IMR-90 (cell line): ENCODE results near the gene RAD23B.

Experiments
- CEBPB ChIP-seq: IDR thresholded peaks from 2 replicates; pipeline ENCODE4 v1.6.1; 2012; ENCODE audit warnings: low read depth, low read length, improper control_type of control experiment
- CTCF ChIP-seq: conservative IDR thresholded peaks from 2 replicates; pipeline ENCODE4 v1.5.1; 2012; ENCODE audit warnings: mild to moderate bottlenecking, low read depth, low read length, improper control_type of control experiment
- MAFK ChIP-seq: IDR thresholded peaks from 2 replicates; pipeline ENCODE4 v1.6.1; 2012; ENCODE audit warnings: low read depth, low read length, improper control_type of control experiment
- POLR2A ChIP-seq: IDR thresholded peaks from 2 replicates; pipeline ENCODE4 v1.6.1; 2012; ENCODE audit warnings: mild to moderate bottlenecking, low read depth, low read length
- RAD21 ChIP-seq: IDR thresholded peaks from 2 replicates; pipeline ENCODE4 v1.6.1; 2012; ENCODE audit warnings: low read length, improper control_type of control experiment
- RCOR1 ChIP-seq: IDR thresholded peaks from 2 replicates; pipeline ENCODE4 v1.6.1; 2012; ENCODE audit warnings: mild to moderate bottlenecking, low read length, improper control_type of control experiment; ENCODE audit not compliant: insufficient replicate concordance
- RFX5 ChIP-seq: IDR thresholded peaks from 2 replicates; pipeline ENCODE4 v1.8.0; 2012; ENCODE audit warnings: low read depth, mild to moderate bottlenecking, low read length, moderate library complexity

DNA sequence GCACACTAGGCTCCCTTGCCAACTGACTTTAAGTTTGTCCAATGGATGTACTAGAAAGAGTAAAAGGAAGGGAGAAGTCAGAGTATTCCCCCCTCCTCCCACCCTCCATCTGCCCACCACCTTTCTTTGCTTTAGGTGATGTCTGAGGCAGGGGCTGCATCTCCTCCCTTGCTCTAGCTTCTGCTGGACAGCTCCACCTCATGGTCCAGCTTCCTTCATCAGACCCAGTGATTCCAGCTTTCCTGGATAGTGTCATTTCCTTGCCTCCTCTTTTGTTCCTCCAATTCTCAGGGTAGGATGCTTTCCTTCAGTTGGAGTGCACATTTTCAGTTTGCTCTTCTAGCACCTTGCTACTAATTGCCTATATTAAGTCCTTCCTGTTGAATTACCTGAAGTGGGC is 67.4 kb downstream of the RAD23B start:
- TF ChIP-seq RFX5 (no peak), CEBPB (no peak), CTCF (no peak), RCOR1 (no peak), POLR2A (no peak), RAD21 (no peak), MAFK (no peak)
